GM19467 (cell line): ENCODE results near the gene TSFM.

Source experiments
- ATAC-seq: cut with Tn5 transposase; IDR thresholded peaks from one replicate; pipeline ENCODE4 v1.9.1; 2021; ENCODE audit warnings: mild to moderate bottlenecking, moderate library complexity; ENCODE audit not compliant: unreplicated experiment

TSFM gene

DNA sequence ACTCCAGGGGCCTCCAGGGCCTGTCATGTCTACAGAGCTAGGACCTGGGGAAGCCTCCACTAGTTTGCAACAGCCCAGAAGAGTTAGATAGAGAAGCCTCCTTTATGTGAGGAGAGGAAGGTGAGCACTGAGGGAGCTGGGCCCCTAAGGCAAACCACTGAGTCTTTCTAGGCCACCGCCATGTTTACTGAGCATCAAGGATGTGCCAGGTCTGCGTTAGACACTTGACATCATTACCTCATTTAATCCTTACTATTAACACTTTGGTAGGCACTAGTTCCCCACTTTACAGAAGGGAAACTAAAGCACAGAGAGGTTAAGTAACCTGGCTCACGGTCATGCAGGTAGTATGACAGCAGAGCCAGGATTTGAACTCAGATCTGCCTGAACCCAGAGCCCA is 51.1 kb downstream of the TSFM start:
- ATAC-seq, result no peak

GRCh38 chr12:57834086-57834876 is 51.7 kb downstream of the TSFM start:
- ATAC-seq, result no peak

DNA sequence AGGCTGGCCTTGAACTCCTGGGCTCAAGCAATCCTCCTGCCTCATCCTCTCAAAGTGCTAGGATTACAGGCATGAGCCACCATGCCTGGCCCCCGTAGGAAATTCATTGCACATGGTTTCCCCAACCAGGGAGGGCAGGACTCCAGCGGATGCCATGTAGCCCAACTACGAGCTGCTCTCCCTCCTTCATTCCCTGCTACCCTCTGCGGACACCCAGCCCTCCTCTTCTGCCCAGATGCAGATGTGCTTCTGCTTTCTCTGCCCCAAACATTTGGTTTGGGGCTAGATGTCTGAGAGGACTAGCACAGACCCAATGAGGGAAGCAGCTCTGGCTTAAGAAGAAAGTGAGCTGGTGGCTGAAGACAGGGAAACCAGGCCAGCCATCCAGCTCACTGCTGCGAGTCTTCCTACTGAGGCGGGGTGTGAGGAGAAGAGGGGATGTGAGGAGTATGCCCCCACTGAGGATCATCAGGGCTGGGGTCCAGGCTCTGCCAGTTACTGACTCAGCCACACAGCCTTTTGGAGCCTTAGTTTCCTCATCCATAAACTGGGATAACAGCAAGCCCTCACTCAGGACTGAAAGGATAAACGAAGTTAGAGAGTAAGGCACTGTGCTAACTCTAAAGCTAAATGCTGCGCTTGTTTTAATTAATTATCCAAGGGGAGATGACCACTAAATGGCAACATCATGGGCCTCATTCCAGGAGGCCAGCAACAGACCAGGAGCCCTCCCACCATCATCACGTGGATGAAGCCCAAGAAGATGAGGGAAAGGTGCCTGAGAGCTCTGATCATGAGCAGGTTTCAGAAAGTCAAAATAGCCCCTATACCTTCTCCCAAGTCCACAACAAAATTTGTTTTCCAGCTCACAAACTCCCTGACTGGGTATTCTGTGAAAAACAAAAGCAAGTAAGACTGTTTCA is 53.0 kb downstream of the TSFM start:
- ATAC-seq, result no peak

DNA sequence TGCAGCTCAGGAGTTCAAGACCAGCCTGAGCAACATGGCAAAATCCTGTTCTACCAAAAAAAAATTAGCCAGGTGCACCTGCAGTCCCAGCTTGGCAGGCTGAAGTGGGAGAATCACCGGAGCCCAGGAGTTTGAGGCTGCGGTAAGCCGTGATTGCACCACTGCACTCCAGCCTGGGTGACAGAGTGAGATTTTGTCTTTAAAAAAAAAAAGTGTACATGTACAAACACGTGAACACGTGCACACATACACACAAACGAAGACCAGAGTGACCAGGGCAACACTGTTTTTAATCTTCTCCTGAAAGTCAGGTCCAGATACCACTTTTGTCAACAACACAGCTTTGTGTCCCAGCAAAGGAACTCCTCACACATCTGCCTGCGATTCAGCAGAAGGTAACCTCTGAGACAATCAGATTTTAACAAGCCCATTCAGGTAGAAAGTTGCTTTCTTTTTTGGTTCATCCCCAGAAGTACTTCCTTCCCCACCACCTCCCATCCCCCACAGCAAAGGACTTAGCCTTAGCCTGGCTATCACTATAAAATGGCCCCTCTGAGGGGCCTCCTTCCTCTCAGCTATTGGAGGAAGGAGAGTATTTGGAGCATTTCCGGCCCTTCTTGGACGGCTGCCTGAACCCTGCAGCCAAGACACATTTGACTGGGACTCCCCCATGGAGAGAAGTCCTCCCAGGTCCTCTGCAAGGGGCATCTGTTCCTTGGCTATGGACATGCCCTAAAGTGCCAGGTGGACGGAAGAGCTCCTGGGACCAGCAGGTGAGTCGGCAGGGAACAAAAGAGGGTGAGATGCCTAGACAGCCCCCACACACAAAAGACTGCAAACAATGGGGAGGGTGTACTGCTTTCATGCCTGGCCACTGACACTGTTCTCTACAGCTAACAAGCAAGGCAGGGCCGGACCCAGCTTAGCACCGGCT is 54.1 kb downstream of the TSFM start:
- ATAC-seq, result peak; percentile 51

DNA sequence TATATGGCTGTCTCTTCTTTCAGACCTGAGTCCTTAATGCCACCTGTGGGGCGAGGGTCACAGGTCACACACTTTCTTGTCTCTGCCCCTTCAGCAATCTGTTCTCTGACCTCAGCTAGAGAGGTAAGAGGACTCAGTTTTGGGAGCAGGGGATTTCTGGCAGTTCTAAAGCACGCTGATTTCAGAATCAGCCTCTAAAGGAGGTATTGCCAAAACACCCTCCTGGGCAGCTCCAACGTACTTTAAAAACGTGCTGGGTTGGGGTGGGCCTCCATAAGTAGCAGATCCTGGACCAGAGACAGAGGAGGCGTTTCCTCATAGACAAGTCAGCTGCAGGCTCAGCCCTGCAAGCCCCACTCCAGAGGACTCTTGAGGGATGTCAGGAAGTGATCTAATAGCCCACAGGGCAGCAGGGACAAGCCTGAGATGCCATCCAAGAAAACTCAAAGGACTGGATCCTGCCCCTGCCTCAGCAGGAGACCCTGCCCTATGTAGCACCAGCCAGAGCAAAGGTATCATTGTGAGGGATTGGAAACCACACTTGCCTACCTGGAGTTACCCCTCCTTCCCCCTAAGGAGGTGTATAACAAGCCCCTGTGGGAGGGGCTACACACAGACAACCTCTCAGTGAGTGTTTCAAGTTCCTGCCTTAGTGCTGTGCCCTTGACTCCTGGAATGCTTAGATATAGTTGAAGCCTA is 55.4 kb downstream of the TSFM start:
- ATAC-seq, result no peak

DNA sequence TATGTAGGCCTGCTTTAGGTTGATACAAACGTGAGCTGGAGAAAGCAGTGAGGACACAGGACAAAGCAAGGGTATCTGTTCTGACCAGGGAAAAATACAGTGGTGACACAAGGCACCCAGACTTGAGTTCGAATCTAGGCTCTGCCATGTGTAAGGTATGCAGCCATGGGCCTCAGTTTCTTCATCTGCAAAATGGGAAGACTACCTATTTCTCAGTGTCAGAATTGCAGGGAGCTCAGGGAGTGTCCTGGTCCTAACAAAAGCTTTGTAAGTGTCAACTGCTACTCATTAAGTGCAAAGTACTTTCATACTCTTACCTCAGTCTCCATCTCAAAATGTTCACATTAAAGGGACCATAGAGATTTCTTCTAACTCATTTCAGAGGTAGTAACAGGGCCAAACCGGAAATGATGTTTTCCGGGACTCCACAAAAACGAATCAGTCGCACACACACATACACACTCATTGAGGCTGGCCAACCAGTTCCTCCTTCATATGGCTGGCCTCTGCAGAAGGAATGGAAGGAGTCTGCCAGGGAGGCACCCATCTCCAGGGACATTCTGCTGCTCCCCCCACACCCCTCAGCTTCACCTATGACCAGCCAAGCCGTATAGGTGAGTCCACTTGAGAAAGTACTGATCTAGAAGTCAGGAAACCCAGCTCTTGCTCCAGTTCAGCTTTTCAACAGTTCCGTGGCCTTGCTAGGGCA is 56.2 kb downstream of the TSFM start:
- ATAC-seq, result no peak

DNA sequence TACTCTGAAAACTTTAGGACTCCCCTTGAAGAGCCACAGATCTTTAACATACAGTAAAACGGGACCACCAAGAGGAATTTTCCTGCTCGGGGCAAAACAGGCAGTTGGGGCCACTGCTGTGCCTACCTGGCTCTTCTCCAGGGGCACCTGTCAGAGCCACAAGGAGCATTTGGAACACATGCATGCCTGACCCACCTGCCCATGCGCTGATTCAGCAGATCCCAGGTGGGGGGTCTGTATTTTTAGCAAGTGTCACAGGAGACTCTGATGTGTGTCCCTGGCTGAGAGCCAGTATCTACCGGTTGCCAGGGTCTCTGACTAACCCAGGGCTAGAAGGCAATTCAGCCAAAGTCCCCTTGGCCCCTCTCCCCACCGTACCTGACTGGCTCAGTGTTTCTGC is 57.4 kb downstream of the TSFM start:
- ATAC-seq, result no peak

GRCh38 chr12:57840726-57841125 is 58.1 kb downstream of the TSFM start:
- ATAC-seq, result no peak

GRCh38 chr12:57841445-57841844 is 58.9 kb downstream of the TSFM start:
- ATAC-seq, result no peak

GRCh38 chr12:57842342-57843294 is 60.0 kb downstream of the TSFM start:
- no peak for ATAC-seq

GRCh38 chr12:57844709-57845477 is 62.3 kb downstream of the TSFM start:
- ATAC-seq, result peak; percentile 17

DNA sequence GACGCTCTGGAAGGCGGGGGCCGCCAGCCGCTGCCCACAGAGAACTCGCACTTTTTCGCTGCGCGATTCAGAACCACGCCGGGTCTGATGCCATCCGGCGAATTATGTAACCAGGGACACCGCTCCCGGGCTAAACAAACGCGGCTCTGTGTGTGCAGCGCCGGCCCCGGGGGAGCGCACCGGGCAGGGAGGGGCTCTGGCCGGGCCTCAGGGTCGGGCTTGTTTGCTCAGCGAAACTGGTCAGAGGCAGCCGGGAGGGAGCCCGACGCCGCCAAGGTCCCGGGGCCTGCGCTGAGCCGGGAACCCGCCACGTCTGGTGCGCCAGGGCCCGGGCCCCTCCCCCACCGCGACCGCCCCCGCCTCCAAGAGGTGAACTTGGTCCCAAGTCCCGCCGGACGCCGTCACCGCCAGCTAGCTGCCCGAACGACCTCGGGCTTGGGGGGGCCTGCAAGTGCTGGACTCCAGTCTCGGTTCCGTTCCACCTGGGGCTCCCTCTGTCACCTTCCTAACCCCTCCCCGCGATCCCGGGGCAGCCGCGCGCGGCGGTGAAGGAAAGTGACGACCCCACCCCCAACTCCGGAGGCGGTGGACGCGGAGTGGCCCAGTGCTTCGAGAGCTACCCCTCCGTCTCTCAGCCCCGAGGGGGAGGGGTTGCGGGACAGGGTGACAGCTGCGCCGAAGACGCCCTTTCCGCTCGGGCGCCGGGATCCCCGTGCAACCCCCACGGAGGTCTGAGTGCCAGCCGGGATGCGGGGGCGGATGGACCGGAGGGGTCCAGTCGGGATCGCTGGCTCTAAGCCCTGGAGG is 63.1 kb downstream of the TSFM start:
- peak; percentile 24 for ATAC-seq

DNA sequence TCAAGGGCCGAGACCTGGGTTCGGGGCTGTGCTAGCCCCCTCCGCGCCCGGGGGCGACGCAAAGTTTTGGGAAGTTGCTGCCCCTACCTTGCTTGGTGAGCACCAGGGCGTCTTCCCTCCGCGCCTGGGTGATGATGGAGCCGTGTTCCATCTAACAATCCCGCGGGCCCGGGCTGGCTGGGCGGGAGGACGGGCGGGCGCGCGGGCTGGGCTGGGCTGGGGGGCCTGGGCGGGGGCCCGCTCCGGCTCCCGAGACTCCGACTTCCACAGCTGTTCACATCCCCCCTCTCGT is 63.6 kb downstream of the TSFM start:
- peak; percentile 12 for ATAC-seq

DNA sequence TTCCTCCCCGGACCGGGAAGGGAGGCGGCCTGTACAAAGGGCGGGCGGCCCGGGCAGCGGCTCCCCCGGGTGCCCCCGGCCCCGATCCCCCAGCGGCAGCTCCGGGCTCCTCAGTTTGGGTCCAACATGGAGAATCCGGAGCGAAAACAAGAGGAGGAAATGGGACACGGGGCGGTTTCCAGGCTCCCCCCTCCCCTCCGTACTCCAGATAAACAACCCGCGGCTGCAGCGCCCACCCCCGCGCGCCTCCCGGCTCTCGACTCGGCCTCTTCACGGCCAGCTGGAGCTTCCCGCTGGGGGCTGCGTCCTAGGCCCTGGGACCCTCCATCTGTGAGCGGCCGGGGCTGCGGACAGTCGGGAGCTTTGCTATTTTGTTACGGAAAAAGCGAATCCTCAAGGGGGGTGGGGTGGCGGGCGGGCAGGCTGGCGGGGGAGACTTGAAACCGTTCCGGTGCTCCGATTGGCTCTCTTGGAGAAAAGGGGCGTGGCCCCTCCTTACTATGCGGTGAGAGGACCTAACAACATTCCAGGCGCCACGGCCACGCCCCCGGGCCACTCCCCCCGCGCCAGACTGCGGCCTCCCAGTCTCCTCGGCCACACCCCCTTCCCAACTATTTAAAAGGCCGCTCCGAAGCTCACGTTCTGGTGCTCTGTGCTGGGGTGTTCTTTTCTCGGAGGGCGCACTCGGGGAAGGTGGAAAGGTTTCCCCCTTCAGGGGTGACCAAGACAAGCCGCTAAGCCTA is 64.2 kb downstream of the TSFM start, which contains the start of gene CTDSP2:
Gene CTDSP2 (minus strand): TSS at position 153 of the 743 bp plus-strand sequence. CDS start 294 bp downstream, outside the sequence.
- ATAC-seq, result peak; percentile 37
